ENCODE results near the gene THAP4. TPM values are rescaled to one million over a fixed set of nuclear protein-coding genes. Genes with fewer than 3 reads are reported as not detected.
"Not testable (repeated sequence)": the region's sequence is repeated elsewhere in the genome, so short reads cannot be mapped to it uniquely, and the experiment has no call there.

THAP4 gene
- total RNA-seq, 2 experiments from 2014 or later, result 36.4 to 38.8 TPM

DNA sequence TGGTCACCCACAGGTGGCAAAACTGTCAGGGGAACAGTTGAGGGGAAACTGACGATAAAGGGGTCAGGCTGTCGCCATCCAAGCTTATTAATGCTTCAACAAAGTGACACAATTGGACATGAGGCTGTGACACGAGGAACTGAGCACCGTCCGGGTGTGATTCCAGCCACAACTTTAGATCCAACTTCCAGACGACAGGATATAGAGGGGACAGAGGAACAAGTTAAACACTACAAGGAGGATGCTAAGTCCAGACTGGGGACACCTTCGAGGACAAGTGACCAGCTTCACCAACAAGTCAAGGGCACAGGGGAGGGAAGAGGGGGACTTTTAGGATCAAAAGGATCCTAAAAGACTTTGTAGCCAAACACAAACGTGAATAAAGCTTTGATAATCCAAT is 54.6 kb downstream of the THAP4 start:
- peaks cover 42% of the 10 kb centered on the region for H3K36me3 Mint-ChIP-seq (ENCODE audit: low read depth)
- no peak overlapping the region for H3K4me3 Mint-ChIP-seq
- CTCF ChIA-PET, result no interaction called here
- no peaks in the 10 kb centered on the region for H3K27me3 Mint-ChIP-seq (ENCODE audit: low read depth)
- no peak for DNase-seq
- H3K4me1 Mint-ChIP-seq (ENCODE audit: low read depth), result no peaks in the 10 kb centered on the region
- peaks cover 11% of the 10 kb centered on the region for H3K9me3 Mint-ChIP-seq
- H3K27ac Mint-ChIP-seq, result no peak overlapping the region
- intact Hi-C loops (cut with micrococcal nuclease), result no loop called here

DNA sequence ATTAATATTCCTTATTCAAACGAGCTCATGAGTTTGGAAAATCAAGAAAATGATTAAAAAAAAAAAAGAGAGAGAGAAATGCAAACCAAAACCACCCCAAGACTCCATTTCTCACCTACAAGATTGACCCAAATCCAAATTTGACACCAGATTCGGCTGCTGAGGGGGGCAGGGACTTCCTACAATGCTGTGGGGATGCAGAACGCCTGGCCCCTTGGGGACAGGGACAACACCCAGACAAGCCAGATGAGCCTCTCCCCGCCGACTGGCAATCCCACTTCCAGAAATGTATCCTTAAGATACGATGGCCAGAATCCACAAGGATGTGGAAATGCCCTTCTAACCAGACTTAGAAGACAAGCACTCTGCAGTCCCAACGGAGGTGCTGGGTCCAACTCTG is 57.7 kb downstream of the THAP4 start:
- CTCF ChIA-PET, result interaction anchor here (0.6 kb wide), 2 partner anchors 8 to 133 kb away, joined by 3 to 4 read pairs; no protein-coding TSS in a partner anchor
- Mint-ChIP-seq H3K4me1 (ENCODE audit: low read depth) (no peaks in the 10 kb centered on the region), H3K4me3 (no peak overlapping the region), H3K27ac (no peak overlapping the region), H3K27me3 (ENCODE audit: low read depth) (no peaks in the 10 kb centered on the region), H3K36me3 (ENCODE audit: low read depth) (peaks cover 14% of the 10 kb centered on the region), H3K9me3 (no peaks in the 10 kb centered on the region)
- no peak for DNase-seq
- intact Hi-C loops (cut with micrococcal nuclease), result no loop called here

DNA sequence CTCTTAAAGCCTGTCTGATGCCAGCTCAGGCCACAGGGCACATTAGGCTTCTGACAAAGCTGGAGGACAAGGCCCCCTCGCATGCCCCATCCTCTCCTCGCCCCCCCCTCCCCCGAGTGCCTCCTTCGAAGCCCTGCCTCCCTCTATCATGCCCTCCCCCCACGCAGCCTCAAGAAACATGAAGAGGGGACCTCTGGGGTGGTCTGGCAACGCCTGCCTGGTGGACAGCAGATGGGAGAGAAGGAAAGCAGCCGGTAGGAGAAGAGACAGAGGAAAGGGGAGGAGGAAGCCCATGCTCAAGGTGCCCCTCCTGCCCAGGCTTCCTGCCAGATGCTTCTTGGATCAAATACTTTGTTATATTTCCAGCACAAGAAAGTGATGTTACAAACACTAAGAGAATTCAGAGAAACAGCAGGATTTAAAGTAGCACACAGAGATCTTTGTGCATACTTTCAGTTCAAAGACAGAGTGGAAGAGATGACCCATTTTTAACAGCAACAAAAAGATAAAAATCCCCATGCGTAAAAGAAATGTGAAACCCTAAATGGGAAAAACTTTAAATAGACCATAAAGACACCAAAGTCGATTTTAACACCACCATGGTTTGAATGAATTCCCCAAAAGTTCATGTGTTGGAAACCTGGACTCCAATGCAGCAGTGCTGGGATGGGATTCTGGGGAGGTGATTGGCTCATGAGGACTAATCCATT is 59.4 kb downstream of the THAP4 start:
- H3K9me3 Mint-ChIP-seq, result no peaks in the 10 kb centered on the region
- H3K36me3 Mint-ChIP-seq (ENCODE audit: low read depth), result peaks cover 8% of the 10 kb centered on the region
- no peaks in the 10 kb centered on the region for H3K27me3 Mint-ChIP-seq (ENCODE audit: low read depth)
- no peak overlapping the region for H3K4me3 Mint-ChIP-seq
- no peak overlapping the region for H3K27ac Mint-ChIP-seq
- H3K4me1 Mint-ChIP-seq (ENCODE audit: low read depth), result no peaks in the 10 kb centered on the region
- DNase-seq, result no peak
- CTCF ChIA-PET, result interaction anchor here (1.0 kb wide), 1 partner anchor 22 kb away, joined by 3 read pairs; no protein-coding TSS in a partner anchor
- intact Hi-C loops (cut with micrococcal nuclease), result no loop called here

DNA sequence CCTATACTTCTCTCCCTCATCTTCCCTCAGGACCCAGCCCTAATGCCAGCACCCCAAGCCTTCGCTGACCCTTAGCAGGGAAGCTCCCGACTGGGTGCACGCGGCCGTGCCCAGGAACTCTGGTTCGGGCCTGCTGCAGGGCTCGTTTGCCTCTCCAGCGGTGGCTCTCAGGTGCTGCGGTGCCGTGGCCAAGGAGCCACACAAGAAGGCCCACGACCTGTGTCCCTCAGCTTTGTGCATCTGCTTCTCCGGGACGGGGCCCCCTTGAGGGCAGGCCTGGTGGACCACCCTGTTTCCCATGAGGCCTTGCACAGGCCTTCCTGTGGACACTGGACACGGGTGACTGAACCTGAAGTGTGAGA is 60.7 kb downstream of the THAP4 start:
- CTCF ChIA-PET, result interaction anchor here (1.0 kb wide), 1 partner anchor 21 kb away, joined by 3 read pairs; no protein-coding TSS in a partner anchor
- H3K27me3 Mint-ChIP-seq (ENCODE audit: low read depth), result no peaks in the 10 kb centered on the region

DNA sequence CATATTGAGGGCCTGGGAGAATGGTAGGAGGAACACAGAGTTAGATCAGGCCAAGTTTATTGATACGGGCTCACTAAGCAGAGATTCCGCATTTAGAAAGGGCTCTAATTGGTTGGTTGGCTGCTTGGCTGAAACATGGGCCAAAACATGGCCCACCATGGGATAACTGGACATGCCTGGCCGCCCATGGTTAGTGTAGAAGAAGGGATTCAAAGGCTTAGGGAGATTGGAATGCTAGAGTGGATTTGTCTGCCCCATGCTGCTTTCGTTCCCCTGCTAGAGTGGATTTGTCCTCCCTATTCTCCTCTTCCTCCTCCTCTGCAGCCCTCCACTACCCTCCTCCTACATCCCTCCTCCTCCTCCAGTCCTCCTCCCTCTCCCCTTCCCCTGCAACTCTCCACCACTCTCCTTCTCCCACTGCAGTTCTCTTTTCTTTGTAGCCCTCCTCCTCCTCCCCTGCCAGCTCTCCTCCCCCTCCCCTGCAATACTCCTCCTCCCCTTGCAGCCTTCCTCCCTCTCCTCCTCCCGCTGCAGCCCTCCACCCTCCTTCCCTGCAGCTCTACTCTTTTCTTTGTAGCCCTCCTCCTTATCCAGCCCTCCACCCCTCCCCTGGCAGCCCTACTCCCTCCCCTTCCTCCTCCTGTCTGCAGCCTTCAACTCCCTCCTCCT is 61.2 kb downstream of the THAP4 start:
- no peak for DNase-seq
- no peak overlapping the region for H3K27ac Mint-ChIP-seq
- CTCF ChIA-PET, result no interaction called here
- H3K27me3 Mint-ChIP-seq (ENCODE audit: low read depth), result no peaks in the 10 kb centered on the region
- no peaks in the 10 kb centered on the region for H3K9me3 Mint-ChIP-seq
- no peaks in the 10 kb centered on the region for H3K36me3 Mint-ChIP-seq (ENCODE audit: low read depth)
- H3K4me3 Mint-ChIP-seq, result no peak overlapping the region
- intact Hi-C loops (cut with micrococcal nuclease), result no loop called here
- H3K4me1 Mint-ChIP-seq (ENCODE audit: low read depth), result no peaks in the 10 kb centered on the region

More for the DNA sequence above, 60.7 kb downstream of the THAP4 start:
- no peaks in the 10 kb centered on the region for H3K4me1 Mint-ChIP-seq (ENCODE audit: low read depth)
- intact Hi-C loops (cut with micrococcal nuclease), result no loop called here
- no peak overlapping the region for H3K4me3 Mint-ChIP-seq
- no peaks in the 10 kb centered on the region for H3K36me3 Mint-ChIP-seq (ENCODE audit: low read depth)
- no peaks in the 10 kb centered on the region for H3K9me3 Mint-ChIP-seq
- no peak for DNase-seq
- no peak overlapping the region for H3K27ac Mint-ChIP-seq

DNA sequence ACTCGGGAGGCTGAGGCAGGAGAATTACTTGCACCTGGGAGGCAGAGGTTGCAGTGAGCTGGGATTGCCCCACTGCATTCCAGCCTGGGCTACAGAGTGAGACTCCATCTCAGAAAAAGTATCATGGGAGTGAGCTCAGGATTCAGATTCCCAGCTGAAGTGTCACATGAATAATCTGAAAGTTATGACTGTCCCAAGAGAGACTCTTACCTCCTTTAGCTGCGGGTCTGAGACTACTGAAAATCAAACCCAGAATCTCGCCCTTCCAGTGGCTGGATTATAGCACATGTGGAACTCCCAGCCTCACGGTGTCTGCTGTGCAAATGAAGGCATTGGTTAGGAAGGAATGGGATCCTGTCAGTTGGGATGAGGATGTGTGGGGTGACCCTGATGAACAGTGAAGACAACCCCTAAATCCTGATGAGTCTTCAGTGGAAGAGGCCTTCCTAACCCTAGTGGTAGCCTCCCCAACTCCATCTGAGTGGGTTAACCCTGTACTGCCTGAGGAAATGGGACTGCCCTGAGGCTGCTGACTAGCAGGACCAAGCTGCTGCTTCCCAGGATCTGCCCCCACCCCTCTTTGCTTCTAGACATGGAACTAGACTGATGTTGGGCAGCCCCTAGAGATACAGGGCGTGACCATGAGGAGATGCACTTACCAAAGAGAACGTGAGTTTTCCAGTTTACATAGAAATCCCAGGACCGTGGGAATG is 61.9 kb downstream of the THAP4 start:
- Mint-ChIP-seq H3K27me3 (ENCODE audit: low read depth) (no peaks in the 10 kb centered on the region), H3K27ac (no peak overlapping the region), H3K4me1 (ENCODE audit: low read depth) (no peaks in the 10 kb centered on the region), H3K4me3 (no peak overlapping the region), H3K9me3 (no peaks in the 10 kb centered on the region), H3K36me3 (ENCODE audit: low read depth) (no peaks in the 10 kb centered on the region)
- intact Hi-C loops (cut with micrococcal nuclease), result no loop called here
- DNase-seq, result no peak
- CTCF ChIA-PET, result no interaction called here

DNA sequence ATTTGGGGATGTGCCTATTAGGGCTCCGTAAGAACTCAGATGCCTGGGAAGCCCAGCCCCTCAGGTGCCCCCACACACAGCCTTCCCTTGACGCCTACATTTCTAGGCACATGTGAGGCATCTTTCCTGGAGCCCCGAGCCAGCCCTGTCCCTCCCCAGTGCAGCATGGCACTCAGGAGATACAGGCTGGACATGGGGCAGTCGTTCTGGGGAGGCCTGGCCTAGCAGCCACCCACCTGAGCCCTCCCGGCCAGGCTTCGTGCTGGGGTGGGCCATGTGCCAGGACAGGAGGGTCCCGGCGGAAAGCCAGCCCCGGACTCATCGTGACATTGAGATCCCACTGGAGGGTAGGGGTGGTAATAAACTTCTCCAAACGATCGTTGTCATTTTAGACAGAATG is 63.2 kb downstream of the THAP4 start:
- no peak for DNase-seq

DNA sequence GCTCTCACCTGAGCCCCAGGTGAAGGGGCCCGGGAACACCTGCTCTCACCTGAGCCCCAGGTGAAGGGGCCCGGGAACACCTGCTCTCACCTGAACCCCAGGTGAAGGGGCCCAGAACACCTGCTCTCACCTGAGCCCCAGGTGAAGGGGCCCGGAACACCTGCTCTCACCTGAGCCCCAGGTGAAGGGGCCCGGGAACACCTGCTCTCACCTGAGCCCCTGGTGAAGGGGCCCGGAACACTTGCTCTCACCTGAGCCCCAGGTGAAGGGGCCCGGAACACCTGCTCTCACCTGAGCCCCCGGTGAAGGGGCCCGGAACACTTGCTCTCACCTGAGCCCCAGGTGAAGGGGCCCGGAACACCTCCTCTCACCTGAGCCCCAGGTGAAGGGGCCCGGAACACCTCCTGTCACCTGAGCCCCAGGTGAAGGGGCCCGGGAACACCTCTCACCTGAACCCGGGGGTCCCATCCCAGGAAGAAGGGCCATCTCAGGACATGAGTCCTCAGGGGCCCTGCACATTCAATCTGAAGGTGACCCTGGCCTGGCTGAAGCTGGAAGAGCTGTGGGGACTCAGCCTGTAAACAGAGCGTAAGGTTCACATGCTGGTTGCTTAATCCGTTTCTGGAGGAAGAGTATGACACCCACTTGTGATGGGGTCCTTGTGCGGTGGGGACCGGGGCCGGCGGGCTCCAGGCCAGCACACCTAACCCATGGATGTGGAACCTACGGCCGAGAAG is 63.9 kb downstream of the THAP4 start:
- H3K27ac Mint-ChIP-seq; intact Hi-C loops (cut with micrococcal nuclease); H3K4me3 Mint-ChIP-seq; CTCF ChIA-PET; H3K36me3 Mint-ChIP-seq (ENCODE audit: low read depth); H3K4me1 Mint-ChIP-seq (ENCODE audit: low read depth); DNase-seq; H3K9me3 Mint-ChIP-seq; H3K27me3 Mint-ChIP-seq (ENCODE audit: low read depth): not testable (repeated sequence)

More for the DNA sequence above, 63.2 kb downstream of the THAP4 start:
- no peak overlapping the region for H3K4me3 Mint-ChIP-seq
- CTCF ChIA-PET, result no interaction called here
- H3K9me3 Mint-ChIP-seq, result no peaks in the 10 kb centered on the region
- intact Hi-C loops (cut with micrococcal nuclease), result no loop called here
- H3K27ac Mint-ChIP-seq, result no peak overlapping the region
- H3K27me3 Mint-ChIP-seq (ENCODE audit: low read depth), result no peaks in the 10 kb centered on the region
- H3K36me3 Mint-ChIP-seq (ENCODE audit: low read depth), result no peaks in the 10 kb centered on the region
- H3K4me1 Mint-ChIP-seq (ENCODE audit: low read depth), result no peaks in the 10 kb centered on the region

DNA sequence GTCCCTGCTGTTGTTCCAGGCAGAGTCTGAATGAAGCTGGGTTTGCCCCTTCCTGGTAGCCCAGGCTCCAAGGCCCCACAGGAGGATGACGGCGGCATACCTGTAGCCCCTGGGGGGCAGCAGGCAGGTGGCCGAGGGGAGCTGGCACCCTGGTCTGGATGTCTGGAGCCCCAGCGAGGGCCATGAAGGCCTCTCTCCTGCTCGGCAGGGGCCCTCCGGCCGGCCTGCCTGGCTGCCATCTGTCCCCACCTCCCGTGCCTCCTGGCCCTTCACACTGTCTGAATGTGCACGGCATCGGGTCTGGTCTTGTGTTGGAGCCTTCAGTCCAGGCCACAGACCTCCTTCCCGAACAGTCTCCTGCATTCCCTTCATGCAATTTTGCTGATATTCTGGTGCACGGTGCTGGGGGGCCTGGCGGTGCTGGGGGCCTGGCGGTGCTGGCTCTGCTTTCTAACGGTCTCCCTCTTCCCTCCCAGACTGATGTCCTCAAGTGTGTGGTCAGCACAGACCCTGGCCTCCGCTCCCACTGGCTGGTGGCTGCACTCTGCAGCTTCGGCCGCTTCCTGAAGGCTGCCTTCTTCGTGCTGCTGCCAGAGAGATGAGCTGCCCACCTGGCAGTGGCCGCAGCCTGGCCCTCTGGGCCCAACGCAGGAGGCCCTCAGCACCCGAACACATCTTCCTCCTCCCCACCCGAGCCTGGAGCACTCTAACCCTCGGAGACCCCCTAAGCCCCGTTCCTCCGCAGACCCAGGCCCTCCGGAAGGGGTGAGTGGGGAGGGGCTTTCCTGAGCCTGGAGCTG is 64.9 kb downstream of the THAP4 start:
- no peaks in the 10 kb centered on the region for H3K36me3 Mint-ChIP-seq (ENCODE audit: low read depth)
- intact Hi-C loops (cut with micrococcal nuclease), result no loop called here

DNA sequence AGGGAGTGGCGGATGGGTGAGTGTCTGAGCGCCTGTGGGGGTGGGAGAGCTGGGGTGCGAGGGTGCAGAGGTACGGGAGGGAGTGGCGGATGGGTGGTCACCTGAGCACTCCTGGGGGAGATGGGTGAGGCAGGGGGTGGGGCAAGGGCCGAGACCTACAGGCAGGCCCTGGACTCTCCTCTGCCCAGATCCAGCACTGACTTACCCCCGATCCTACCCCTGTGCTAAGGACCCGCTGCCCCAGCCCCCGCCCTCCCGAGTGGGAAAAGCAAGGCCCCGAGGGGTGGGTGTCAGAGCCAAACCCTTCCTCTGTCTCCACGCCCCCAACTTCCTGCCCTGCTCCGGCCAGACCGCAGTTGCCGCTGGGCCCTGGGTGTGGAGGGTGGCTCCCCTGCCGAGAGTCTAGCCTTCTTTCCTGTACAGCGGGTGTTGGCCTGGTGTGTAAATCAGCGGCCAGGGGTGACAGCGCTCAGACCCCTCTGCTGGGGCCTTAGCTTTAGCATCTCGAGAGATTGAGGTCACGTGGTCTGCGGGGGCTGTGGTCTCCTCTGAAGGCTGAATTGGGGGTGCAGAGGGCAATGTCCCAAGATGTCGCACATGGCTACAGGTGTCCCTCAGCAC is 65.9 kb downstream of the THAP4 start:
- no peak overlapping the region for H3K4me3 Mint-ChIP-seq
- intact Hi-C loops (cut with micrococcal nuclease), result no loop called here
- H3K36me3 Mint-ChIP-seq (ENCODE audit: low read depth), result no peaks in the 10 kb centered on the region
- no peaks in the 10 kb centered on the region for H3K9me3 Mint-ChIP-seq
- no peaks in the 10 kb centered on the region for H3K4me1 Mint-ChIP-seq (ENCODE audit: low read depth)
- CTCF ChIA-PET, result no interaction called here
- no peaks in the 10 kb centered on the region for H3K27me3 Mint-ChIP-seq (ENCODE audit: low read depth)
- no peak for DNase-seq
- no peak overlapping the region for H3K27ac Mint-ChIP-seq

More for the DNA sequence above, 64.9 kb downstream of the THAP4 start:
- no peaks in the 10 kb centered on the region for H3K9me3 Mint-ChIP-seq
- CTCF ChIA-PET, result no interaction called here
- H3K27ac Mint-ChIP-seq, result no peak overlapping the region
- H3K4me1 Mint-ChIP-seq (ENCODE audit: low read depth), result no peaks in the 10 kb centered on the region
- no peaks in the 10 kb centered on the region for H3K27me3 Mint-ChIP-seq (ENCODE audit: low read depth)
- H3K4me3 Mint-ChIP-seq, result no peak overlapping the region
- DNase-seq, result no peak

DNA sequence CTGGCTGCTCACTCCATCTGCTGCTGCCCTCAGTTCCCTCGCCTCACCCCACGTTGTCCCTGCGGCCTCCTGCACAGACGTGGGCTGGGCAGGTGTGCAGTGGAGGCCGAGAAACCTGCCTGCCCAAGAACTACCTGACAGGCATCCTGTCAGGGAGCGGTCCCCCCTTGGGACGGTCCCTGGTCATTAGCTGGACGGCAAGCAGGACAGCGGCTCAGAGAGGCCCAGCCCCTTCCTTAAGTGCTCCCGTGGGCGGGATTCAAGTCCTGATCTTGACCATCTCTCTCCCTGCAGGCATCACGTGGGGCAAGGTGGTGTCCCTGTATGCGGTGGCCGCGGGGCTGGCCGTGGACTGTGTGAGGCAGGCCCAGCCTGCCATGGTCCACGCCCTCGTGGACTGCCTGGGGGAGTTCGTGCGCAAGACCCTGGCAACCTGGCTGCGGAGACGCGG is 67.1 kb downstream of the THAP4 start:
- Mint-ChIP-seq H3K9me3 (no peaks in the 10 kb centered on the region), H3K27me3 (ENCODE audit: low read depth) (no peaks in the 10 kb centered on the region), H3K4me1 (ENCODE audit: low read depth) (no peaks in the 10 kb centered on the region), H3K27ac (no peak overlapping the region), H3K36me3 (ENCODE audit: low read depth) (no peaks in the 10 kb centered on the region), H3K4me3 (no peak overlapping the region)
- intact Hi-C loops (cut with micrococcal nuclease), result no loop called here
- no peak for DNase-seq
- CTCF ChIA-PET, result no interaction called here

Measured in activated naive CD4-positive, alpha-beta T cell treated with anti-CD3 and anti-CD28 coated beads for 36 hours (primary cell).